HepG2 (cell line): ENCODE data around the gene PHF19. TPM values are rescaled to one million over a fixed set of nuclear protein-coding genes. Genes with fewer than 3 reads are reported as not detected.

Source experiments
- ATAC-seq: fragments of 200-7000 bp; cut with Tn5 transposase; 3 replicates; pipeline ENCODE4 v1.9.1; 2020; ENCODE audit warnings: mild to moderate bottlenecking, moderate library complexity
- BruUV-seq: library from RNA; stranded (reverse); fragments of 400-500 nt; replicated peaks from 2 replicates; lab custom pipeline; 2021; lab: Mats Ljungman, UMichigan
- CTCF ChIA-PET: fragments of 300-600 bp; formaldehyde crosslinking; extraction: SDS; loops from one replicate; lab custom pipeline; 2021; ENCODE audit warnings: low total read pairs, inconsistent platforms, low intra/inter-chr PET ratio; lab: Yijun Ruan, JAX
- POLR2A ChIA-PET: fragments of 350-600 bp; sonication (Branson Sonifier 250); formaldehyde crosslinking; loops from one replicate; lab custom pipeline; 2020; ENCODE audit warnings: antibody characterized with exemption, inconsistent platforms; lab: Yijun Ruan, JAX
- DNase-seq: peaks from one replicate; pipeline ENCODE4 v3.0.0-alpha.2; 2015; ENCODE audit warnings: low spot score
- FAIRE-seq: peaks from 3 replicates; lab custom pipeline; 2011; peaks lifted over from hg19 to GRCh38; lab: Jason Lieb, UNC
- H2AFZ ChIP-seq: one replicate; pipeline ENCODE4 v1.6.1; 2011; ENCODE audit warnings: low read length, inconsistent platforms
- H3K27ac ChIP-seq: fragments of 300-600 bp; 3 replicates; pipeline ENCODE4 v1.8.0; 2011; ENCODE audit warnings: mixed run types, mild to moderate bottlenecking, mixed read lengths, low read length, inconsistent platforms; ENCODE audit not compliant: insufficient read depth; ENCODE audit errors: extremely low read length
- H3K27me3 ChIP-seq, 2 experiments: fragments of 200-600 bp in 1 of 2; 2 replicates in 1 of 2; 3 replicates in 1 of 2; pipeline versions ENCODE4 v1.6.0 to v1.8.0; 2011; ENCODE audit warnings: low read length in 2 of 2, mild to moderate bottlenecking in 2 of 2, moderate library complexity in 2 of 2, inconsistent platforms in 1 of 2; ENCODE audit not compliant: insufficient read depth in 2 of 2, control insufficient read depth in 1 of 2
- H3K36me3 ChIP-seq, 2 experiments: fragments of 200-600 bp in 1 of 2; replicated peaks in 1 of 2; 2 replicates in 1 of 2; 3 replicates in 1 of 2; pipeline versions ENCODE4 v1.5.1 to v1.8.0; 2011; ENCODE audit warnings: low read length in 2 of 2, inconsistent platforms in 1 of 2; ENCODE audit not compliant: insufficient read depth in 2 of 2, control insufficient read depth in 1 of 2
- H3K4me1 ChIP-seq: 2 replicates; pipeline ENCODE4 v1.5.1; 2012; ENCODE audit warnings: low read length, inconsistent platforms; ENCODE audit not compliant: insufficient read depth
- H3K4me2 ChIP-seq: 2 replicates; pipeline ENCODE4 v1.6.0; 2011; ENCODE audit warnings: low read depth, low read length, inconsistent platforms
- H3K4me3 ChIP-seq, 3 experiments: fragments of 200-600 bp in 1 of 3; sonication (generic), shearing (Covaris generic) in 1 of 3; replicated peaks in 1 of 3; 2 replicates each; pipeline ENCODE4 v1.5.1; 2011 to 2016; ENCODE audit warnings: low read length in 3 of 3, inconsistent platforms in 2 of 3, low read depth in 2 of 3, mild to moderate bottlenecking in 2 of 3, control low read depth in 1 of 3, mixed read lengths in 1 of 3; ENCODE audit not compliant: insufficient read depth in 1 of 3
- H3K79me2 ChIP-seq: one replicate; pipeline ENCODE4 v1.6.1; 2011; ENCODE audit warnings: low read length, inconsistent platforms; ENCODE audit not compliant: insufficient read depth
- H3K9ac ChIP-seq: 2 replicates; pipeline ENCODE4 v1.6.0; 2011; ENCODE audit warnings: mild to moderate bottlenecking, low read depth, low read length, inconsistent platforms; ENCODE audit not compliant: insufficient read depth
- H3K9me3 ChIP-seq: 2 replicates; pipeline ENCODE4 v1.5.1; 2012; ENCODE audit warnings: mild to moderate bottlenecking, low read length
- H4K20me1 ChIP-seq: 2 replicates; pipeline ENCODE4 v1.6.0; 2011; ENCODE audit warnings: inconsistent platforms, mild to moderate bottlenecking, low read length, moderate library complexity; ENCODE audit not compliant: insufficient read depth
- ATF3 ChIP-seq: sonication (generic); formaldehyde crosslinking; IDR thresholded peaks from 2 replicates; pipeline ENCODE4 v1.4.0; 2020; ENCODE audit warnings: missing genetic modification reagents
- ATF5 ChIP-seq: sonication (generic); formaldehyde crosslinking; IDR thresholded peaks from 2 replicates; pipeline ENCODE4 v1.4.0; 2020; ENCODE audit warnings: mild to moderate bottlenecking, low read depth, missing genetic modification reagents
- DMTF1 ChIP-seq: sonication (generic); formaldehyde crosslinking; IDR thresholded peaks from 2 replicates; pipeline ENCODE4 v1.4.0; 2020; ENCODE audit warnings: mild to moderate bottlenecking, missing genetic modification reagents
- EED ChIP-seq: sonication (generic); formaldehyde crosslinking; IDR thresholded peaks from 2 replicates; pipeline ENCODE4 v1.5.0; 2020; ENCODE audit warnings: mild to moderate bottlenecking, missing genetic modification reagents
- FOXM1 ChIP-seq: sonication (generic); formaldehyde crosslinking; IDR thresholded peaks from 2 replicates; pipeline ENCODE4 v1.5.0; 2020; ENCODE audit warnings: missing genetic modification reagents
- GABPB1 ChIP-seq: IDR thresholded peaks from 2 replicates; pipeline ENCODE4 v1.6.1; 2016; ENCODE audit warnings: mild to moderate bottlenecking, missing genetic modification reagents, moderate library complexity, missing compliant biosample characterization
- GMEB2 ChIP-seq: IDR thresholded peaks from 2 replicates; pipeline ENCODE4 v1.6.1; 2016; ENCODE audit warnings: missing biosample characterization, missing genetic modification reagents, low read depth
- IKZF1 ChIP-seq: fragments of 450-650 bp; IDR thresholded peaks from 2 replicates; pipeline ENCODE4 v1.7.1; 2016
- ISX ChIP-seq: sonication (generic); formaldehyde crosslinking; conservative IDR thresholded peaks from 2 replicates; pipeline ENCODE4 v1.5.0; 2020; ENCODE audit warnings: missing genetic modification reagents
- TEF ChIP-seq: sonication (generic); formaldehyde crosslinking; IDR thresholded peaks from 2 replicates; pipeline ENCODE4 v1.5.0; 2020; ENCODE audit warnings: missing genetic modification reagents
- ZBTB33 ChIP-seq: sonication (generic); formaldehyde crosslinking; IDR thresholded peaks from 2 replicates; pipeline ENCODE4 v1.4.0; 2020; ENCODE audit warnings: missing genetic modification reagents
- ZNF20 ChIP-seq: sonication (generic); formaldehyde crosslinking; IDR thresholded peaks from 2 replicates; pipeline ENCODE4 v1.4.0; 2020; ENCODE audit warnings: mild to moderate bottlenecking, moderate library complexity, missing genetic modification reagents
- WGBS: methylation state at CpG from one replicate; pipeline ENCODE4 v1.1.6; 2017; ENCODE audit warnings: low lambda C conversion rate; 5-methylcytosine and 5-hydroxymethylcytosine counted together
- in situ Hi-C: cut with HindIII; loops from 2 replicates; pipeline ENCODE4 v1.10.0; 2017; ENCODE audit warnings: low pct_unique_long_range_greater_than_20kb; ENCODE audit not compliant: extremely low pct_ligation_motif_present
- intact Hi-C: fragments of 100-400 bp; cut with micrococcal nuclease; formaldehyde crosslinking; loops from one replicate; pipeline ENCODE4 v1.10.0; 2022; ENCODE audit not compliant: unreplicated experiment
- polyA plus RNA-seq, 8 experiments: library from polyadenylated mRNA; depleted of rRNA in 3 of 8; stranded (reverse) in 7 of 8; unstranded in 1 of 8; fragments of >200 nt; fragmentation: Illumina TruSeq in 4 of 8; extraction: Trizol in 4 of 8; gene quantifications; 2 replicates each; pipeline versions ENCODE4 v1.2.1 to v1.2.3, GENCODE V29; 2011 to 2016; ENCODE audit warnings: low read depth in 4 of 8, missing spikeins in 1 of 8, mixed read lengths in 1 of 8; ENCODE audit not compliant: insufficient read depth in 1 of 8
- total RNA-seq, 5 experiments: library from RNA; depleted of rRNA; stranded (reverse); fragments of >200 nt; fragmentation: Illumina TruSeq; extraction: Trizol; gene quantifications; 2 replicates each; pipeline ENCODE4 v1.2.3, GENCODE V29; 2016; ENCODE audit warnings: low read depth in 1 of 5

The PHF19 gene
- total and polyA plus RNA-seq, 2 of the 13 experiments (the other 11 are each of a cell fraction or from before 2014, with no cell fraction given) = 29.7 to 41.3 TPM

GRCh38 chr9:120902569-120903535 lies 25.9 kb upstream of the PHF19 start (continued):
- no peak for TF ChIP-seq ZBTB33

- no peaks in the 10 kb centered on the region for H3K79me2 ChIP-seq
- FAIRE-seq = no peak
- TF ChIP-seq ATF3 (CRISPR knock-in tag) = no peak
- TF ChIP-seq GMEB2 (CRISPR knock-in tag) = no peak
- TF ChIP-seq EED (CRISPR knock-in tag) = no peak
- TF ChIP-seq FOXM1 (CRISPR knock-in tag) = no peak
- TF ChIP-seq ZNF20 (CRISPR knock-in tag) = no peak
- no peak for TF ChIP-seq ISX (CRISPR knock-in tag)
- no peak for TF ChIP-seq DMTF1 (CRISPR knock-in tag)
- TF ChIP-seq GABPB1 (CRISPR knock-in tag) = no peak
- TF ChIP-seq IKZF1 = no peak
- TF ChIP-seq TEF = no peak
- no peak for TF ChIP-seq ATF5 (CRISPR knock-in tag)
Observed at GRCh38 chr9:120901755-120902568, 25.0 kb upstream of the PHF19 start.

More at GRCh38 chr9:120901755-120902568, 25.0 kb upstream of the PHF19 start:
- BruUV-seq = no TSS peak
- in situ Hi-C loops = no loop called here
- peaks cover 4% of the 10 kb centered on the region for H3K4me1 ChIP-seq
- intact Hi-C loops = no loop called here
- no peaks in the 10 kb centered on the region for H3K36me3 ChIP-seq
- ChIA-PET POLR2A (no interaction called here), CTCF (no interaction called here)
- DNase-seq (no peak), ATAC-seq (no peak)
- H3K9me3 ChIP-seq = no peaks in the 10 kb centered on the region
- H3K27ac ChIP-seq = no peak overlapping the region
- H3K9ac ChIP-seq = no peak overlapping the region
- no peak overlapping the region for H2AFZ ChIP-seq
- WGBS = 18% methylated on average over 6 of the region's 12 CpGs
- H3K4me3 ChIP-seq = no peak overlapping the region
- peaks cover 0 to 18% of the 10 kb centered on the region in 2 experiments; a peak in 2 of 5 replicates for H3K27me3 ChIP-seq
- no peak overlapping the region for H3K4me2 ChIP-seq
- H4K20me1 ChIP-seq = no peaks in the 10 kb centered on the region
